ENCODE measurements around the gene ECPAS. TPM values are rescaled to one million over a fixed set of nuclear protein-coding genes. Genes with fewer than 3 reads are reported as not detected.
"Not testable (repeated sequence)": the region's sequence is repeated elsewhere in the genome, so short reads cannot be mapped to it uniquely, and the experiment has no call there.

ECPAS gene
- total RNA-seq, 1 experiment from 2014 or later = 49.9 TPM

DNA sequence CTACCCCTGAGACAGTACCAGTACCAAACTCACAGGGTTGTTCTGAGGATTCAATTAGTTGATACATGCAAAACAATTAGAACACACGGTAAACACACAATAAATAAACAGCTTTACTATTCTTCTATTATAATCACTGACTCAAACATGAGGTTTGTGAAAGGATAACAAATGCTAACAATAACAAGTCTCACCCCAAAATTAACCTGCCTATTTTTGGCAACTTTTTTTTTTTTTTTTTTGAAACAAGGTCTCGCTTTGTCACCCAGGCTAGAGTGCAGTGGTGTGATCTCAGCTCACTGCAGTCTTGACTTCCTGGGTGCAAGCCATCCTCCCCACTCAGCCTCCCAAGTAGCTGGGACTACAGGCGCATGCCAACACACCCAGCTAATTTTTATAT, 6.5 kb downstream of the ECPAS start:
- no peak for DNase-seq (ENCODE audit: low spot score)

- no peak for DNase-seq (ENCODE audit: low spot score)
Observed at GRCh38 chr9:111475195-111475594, 9.0 kb downstream of the ECPAS start.

DNA sequence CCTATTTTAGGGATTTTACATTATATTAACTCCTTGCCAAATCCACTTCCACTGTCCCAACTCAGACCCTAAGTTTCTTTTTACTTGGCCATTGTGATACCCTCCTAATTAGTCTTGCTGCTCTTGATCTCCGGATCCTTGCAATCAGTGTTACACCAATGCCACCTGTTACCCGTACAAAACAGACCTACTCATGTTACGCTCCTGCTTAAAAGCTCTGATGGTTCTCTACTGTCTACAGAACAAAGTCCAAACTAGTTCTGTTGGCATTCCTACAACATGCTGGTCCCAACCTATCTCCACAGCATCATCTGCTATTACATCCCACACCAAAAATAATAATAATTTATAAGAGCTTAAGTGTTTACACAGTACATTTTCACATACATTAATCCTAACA, 9.8 kb downstream of the ECPAS start:
- no peak for DNase-seq (ENCODE audit: low spot score)

GRCh38 chr9:111467778-111468367, 16.3 kb downstream of the ECPAS start:
- no peak for DNase-seq (ENCODE audit: low spot score)

GRCh38 chr9:111463048-111463447, 21.1 kb downstream of the ECPAS start:
- no peak for DNase-seq (ENCODE audit: low spot score)

DNA sequence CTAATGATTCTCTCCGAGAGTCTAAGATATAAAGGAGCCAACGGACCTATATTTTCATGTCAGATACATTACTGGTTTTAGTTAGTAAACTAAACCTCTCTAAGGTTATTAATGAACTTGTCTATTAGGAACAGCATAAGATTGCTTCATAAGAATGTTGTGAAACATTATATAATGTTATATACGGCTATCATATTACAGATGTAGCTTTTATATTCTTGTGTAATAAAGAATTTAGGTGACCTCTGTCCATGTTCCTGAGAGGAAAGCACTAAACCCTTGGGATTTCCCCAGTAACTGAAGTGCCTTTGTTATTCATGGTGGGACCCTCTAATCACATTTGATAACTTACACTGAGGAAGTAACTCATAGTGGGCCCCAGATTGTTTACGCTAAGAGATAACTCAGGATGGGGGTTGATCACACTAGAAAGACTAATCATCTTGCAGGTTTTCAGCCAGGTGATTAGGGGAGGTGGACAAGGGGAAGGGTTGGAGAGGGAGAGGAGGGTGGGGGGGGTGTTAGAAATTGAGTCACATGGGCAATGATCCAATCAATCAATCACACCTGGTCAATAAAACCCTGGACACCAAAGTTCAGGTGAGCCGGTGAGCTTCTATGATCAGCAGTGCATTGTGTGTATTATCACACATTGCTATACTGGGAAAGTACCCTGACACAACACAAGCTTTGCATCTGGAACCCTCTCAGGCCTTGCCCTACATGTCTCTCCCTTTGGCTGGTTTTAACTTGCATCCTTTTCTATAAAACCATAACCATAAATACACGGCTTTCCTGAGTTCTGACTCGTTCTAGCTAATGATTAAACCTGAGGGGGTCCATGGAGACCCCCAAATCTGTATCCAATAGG, 25.8 kb downstream of the ECPAS start:
- DNase-seq (ENCODE audit: low spot score) = no peak

DNA sequence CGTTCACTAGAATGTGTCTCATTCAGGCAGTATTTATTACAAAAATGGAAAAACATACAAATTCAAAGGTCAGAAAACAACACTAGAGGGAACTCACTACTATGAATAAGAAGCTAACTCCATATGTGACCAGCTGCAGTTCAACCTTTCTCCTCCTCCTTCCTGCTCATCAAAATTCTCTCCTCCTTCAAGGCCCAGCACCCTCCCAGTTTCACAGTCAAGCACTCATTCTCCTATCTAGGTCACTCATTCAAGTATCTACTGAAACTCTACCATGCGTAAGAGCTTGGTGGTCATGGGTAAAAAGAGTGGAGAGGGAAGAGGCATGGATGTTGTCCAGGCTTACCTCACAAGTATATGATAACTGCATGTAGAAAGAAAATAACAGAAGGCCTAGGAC, 27.7 kb downstream of the ECPAS start:
- DNase-seq (ENCODE audit: low spot score) = no peak

- no peak for DNase-seq (ENCODE audit: low spot score)
Observed at GRCh38 chr9:111455638-111456037, 28.5 kb downstream of the ECPAS start.

DNA sequence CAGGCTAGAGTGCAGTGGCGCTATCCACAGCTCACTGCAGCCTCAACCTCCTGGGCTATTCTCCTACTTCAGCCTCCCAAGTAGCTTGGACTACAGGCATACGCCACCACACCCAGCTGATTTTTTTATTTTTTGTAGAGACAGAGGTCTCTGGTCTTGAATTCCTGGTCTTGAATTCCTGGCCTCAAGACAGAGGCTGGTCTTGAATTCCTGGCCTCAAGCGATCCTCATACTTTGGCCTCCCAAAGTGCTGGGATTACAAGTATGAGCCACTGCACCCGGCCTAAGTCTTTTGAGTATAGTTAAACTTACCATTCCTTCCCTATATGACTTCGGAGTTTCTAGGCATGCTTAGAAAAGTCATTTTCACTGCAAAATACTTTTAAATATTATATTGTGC, 29.4 kb downstream of the ECPAS start:
- no peak for DNase-seq (ENCODE audit: low spot score)

DNA sequence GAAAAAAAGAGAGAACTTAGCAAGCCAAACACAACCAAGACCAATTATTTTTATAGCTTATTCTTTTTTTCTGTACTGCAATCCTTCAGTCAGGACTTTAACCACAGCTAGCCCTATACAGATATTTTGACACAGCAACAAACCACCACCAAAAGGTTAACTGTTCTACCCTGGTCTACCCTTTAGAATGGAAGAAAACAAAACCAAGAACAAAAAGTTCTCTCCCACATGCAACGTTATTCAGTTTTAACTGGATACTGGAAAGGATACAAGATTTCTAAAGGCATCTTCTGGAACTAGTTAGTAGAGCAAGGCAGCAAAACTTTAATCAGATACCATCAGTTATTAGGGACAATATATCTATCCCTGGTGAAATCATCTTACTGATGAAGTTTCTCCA, 32.6 kb downstream of the ECPAS start:
- no peak for DNase-seq (ENCODE audit: low spot score)

DNA sequence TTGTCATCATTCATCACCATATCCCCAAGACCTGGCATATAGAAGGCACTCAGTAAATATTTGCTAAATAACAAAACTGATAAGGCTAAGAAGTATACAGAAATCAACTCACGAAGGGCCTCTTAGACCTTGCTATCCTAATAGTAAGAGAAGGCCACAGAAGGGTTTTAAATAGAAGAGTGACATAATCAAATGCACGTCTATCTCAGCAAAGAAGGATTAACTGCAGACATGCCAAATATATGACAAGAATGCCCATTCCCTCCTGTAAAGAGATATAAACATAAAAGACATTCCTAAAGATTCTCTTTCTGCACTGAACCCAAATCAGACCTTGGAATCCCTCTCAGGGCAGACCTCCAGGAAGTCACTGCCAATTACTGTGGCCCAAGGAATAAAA, 34.1 kb downstream of the ECPAS start:
- no peak for DNase-seq (ENCODE audit: low spot score)

DNA sequence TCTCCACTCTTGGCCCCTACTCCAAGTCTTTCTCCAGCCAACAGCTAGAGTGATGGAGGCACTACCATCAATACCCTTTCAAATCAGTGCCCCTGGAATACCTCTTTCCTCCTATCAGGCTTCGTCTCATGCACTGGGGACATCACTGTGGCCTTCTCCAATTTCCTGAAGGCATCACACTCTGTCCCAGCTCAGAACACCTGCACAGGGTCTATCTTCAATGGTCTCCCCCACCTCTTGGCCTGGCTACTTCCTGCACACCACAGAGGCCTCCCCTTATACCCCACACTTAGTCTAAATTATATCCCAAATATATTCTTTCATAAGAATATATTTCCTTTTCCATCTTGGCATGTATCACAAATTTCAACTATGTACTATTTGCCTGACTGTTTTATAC, 34.5 kb downstream of the ECPAS start:
- DNase-seq (ENCODE audit: low spot score) = no peak

DNA sequence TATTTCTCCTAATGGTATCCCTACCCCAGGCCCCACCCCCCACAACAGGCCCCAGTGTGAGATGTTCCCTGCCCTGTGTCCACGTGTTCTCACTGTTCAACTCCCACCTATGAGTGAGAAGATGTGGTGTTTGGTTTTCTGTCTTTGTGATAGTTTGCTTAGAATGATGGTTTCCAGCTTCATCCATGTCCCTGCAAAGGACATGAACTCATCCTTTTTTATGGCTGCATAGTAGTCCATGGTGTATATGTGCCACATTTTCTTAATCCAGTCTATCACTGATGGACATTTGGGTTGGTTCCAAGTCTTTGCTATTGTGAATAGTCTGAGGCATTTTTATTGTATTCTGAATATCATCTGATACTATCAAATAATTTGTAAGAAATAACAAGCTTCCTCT, 38.4 kb downstream of the ECPAS start:
- not testable (repeated sequence) for DNase-seq (ENCODE audit: low spot score)

DNA sequence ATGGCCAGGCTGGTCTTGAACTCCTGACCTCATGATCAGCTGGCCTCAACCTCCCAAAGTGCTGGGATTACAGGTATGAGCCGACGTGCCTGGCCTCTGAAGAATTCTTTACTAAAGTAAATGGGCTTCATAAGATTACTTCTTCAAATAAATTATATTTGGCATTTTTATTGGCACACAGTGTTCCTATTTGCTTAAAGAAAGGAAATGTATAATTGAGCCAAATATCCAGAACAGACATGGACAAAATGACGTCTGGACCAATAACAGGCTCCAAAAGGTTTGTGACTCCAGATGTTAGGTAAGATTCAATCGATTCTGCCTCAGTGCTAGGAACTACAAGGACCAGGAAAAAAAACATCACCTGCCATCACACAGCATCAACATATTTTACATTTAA, 40.7 kb downstream of the ECPAS start:
- DNase-seq (ENCODE audit: low spot score) = no peak

- DNase-seq (ENCODE audit: low spot score) = no peak
Observed at GRCh38 chr9:111442360-111443027, 41.7 kb downstream of the ECPAS start.

DNA sequence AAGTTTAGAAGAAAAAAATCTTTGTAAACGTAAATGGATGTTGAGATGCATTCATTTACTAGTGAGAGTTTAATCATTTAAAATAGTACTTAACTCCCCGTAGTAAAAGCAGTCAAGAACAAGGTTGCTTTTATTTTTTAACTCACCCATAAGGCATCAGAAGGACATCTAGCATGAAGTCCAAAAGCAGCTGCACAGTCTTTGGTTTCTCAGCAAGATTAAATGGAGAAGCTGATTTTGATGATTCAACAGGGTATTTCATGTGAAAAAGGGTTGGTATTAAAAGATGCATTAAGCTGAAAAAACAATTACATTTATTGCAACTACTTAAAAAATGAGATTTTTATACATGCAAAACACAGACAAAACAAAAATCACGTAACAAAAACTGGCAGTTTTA, 44.0 kb downstream of the ECPAS start:
- DNase-seq (ENCODE audit: low spot score) = no peak

GRCh38 chr9:111438541-111439235, 45.5 kb downstream of the ECPAS start:
- no peak for DNase-seq (ENCODE audit: low spot score)

DNA sequence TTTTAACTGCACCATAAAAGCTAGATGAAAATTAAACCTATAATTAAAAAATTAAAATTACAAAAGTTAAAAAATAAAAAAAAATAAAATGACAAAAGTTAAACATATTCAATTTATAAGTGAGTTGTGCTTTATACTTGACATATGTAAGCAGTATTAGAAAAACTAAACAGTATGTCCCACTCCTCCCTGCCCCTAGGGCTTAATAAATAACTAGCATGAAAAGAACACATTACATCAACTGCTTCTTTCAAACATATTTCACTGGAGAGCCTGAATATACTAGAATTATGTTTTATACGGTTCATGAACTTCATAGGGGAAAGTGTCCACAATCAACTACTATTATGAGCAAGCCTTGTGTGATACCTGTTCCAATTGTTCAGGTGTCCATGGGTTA, 47.6 kb downstream of the ECPAS start:
- DNase-seq (ENCODE audit: low spot score) = no peak

DNA sequence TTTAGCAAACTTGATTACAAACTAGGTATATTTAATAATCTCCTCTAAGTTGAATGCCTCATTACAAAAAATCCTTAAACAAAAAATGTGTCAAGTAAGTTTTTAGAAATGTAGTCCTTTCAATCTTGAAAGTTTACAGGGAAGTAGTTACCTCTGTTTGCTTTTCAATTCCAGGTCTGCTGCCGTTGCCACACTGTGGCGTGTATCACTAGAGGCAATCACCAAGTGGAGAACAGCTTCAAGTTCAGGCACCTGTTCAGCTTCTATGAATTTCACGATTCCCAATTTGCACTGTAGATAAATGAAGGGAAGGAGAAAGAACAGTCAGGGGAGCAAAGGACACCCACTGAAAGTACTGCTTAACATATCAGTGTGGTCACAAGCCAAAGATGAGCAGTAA, 51.1 kb downstream of the ECPAS start:
- no peak for DNase-seq (ENCODE audit: low spot score)

DNA sequence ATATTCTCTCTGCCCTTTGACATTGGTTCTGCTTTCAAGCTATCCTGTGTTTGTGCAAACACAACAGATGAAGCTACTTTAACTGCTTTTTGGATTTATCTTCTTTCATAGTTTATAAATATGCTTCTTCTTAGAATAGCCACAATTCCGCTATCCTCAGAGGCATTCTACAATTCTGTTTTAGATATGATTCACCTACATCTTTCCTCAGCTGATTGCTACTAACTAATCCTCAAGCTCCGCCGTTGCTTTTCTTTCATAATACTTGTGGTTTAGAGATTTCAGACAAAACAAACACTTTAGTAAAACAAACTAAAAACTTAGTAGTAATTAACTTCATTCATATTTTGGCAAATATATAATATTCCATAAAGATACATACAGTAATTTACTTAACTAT, 52.5 kb downstream of the ECPAS start:
- DNase-seq (ENCODE audit: low spot score) = no peak

DNA sequence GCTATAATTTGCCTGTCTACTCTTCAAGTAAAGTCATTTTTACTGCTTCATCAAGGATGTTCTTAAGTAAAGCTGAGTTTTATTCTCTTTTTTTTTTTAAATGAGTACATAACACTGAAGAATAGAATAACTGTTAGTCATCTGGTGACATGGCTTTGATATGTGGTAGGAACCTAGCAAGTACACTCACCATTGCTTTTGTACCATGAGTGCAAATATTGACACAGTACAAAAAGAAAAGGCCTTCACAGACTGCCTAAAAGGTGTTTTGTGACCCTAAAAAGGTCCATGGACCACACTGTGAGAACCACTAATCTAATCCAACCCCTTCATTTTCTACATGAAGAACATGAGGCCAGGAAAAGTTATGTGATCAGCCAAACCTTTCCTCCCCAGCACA, 55.0 kb downstream of the ECPAS start:
- no peak for DNase-seq (ENCODE audit: low spot score)

DNA sequence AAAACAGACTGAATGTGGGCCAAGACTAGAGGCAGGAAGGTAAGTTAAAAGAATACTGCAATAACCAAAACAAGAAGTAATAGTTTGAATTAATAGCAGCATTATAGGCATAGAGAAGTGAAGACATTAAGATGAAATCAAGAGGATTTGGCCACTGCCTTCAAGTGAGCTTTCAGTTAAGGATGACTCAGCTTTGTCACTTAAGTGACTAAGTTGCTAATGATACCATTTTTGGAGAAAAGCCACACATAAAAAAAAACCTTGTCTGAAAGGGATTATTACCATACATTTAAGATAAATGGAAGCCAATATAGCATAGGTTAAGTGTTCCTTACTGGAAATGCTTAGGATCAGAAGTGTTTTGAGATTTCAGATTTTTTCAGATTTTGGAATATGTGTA, 57.0 kb downstream of the ECPAS start:
- peak; percentile 72 for DNase-seq (ENCODE audit: low spot score)

All from A172 (cell line).